NCI-H1694 (cell line): ENCODE data around the gene KRT33B.

Experiments used
- DNase-seq: peaks from one replicate; lab custom pipeline; 2025; lab: John Stamatoyannopoulos, UW

The KRT33B gene

DNA sequence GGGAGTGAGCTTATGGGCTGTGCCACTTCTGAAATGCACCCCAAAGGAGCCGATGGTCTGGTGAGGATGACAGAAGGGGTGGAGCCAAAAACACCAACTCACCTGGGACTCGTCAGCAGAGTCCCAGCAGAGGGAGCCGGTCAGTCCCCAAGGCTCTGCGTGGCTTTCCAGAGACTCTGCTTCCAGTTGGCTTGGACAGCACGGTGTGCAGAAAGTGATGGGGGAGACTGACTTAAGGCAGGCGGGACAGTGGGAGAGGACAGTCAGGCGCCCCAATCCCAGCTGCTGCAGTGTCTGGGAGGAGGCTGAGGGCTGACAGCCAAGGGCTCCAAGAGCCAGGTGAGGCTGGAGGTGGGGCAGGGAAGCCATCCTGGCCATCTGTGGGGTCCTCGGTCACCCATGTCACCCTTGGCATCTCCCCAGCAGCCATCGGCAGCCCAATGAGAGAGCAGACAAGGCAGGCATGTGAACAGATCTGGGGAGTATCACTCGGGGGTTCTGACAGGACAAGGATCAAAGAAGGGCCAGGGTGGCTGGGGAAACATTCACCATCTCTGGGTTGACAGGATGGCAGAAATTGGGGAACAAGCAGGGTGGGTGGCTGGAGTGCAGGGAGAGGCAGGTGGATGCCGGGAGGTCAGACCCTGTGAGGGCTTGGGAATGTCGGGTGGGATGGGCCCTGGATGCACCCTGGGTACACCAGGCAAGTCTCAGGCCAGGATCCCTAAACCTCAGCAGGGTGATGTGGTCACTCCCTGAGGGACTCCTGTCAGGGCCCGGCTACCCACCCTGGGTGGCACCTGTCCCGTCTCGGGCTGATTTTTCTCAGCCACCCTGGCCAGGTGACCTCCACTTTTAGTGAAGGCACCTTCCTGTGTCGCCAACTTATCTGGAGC lies 45.2 kb downstream of the KRT33B start:
- DNase-seq = no peak

DNA sequence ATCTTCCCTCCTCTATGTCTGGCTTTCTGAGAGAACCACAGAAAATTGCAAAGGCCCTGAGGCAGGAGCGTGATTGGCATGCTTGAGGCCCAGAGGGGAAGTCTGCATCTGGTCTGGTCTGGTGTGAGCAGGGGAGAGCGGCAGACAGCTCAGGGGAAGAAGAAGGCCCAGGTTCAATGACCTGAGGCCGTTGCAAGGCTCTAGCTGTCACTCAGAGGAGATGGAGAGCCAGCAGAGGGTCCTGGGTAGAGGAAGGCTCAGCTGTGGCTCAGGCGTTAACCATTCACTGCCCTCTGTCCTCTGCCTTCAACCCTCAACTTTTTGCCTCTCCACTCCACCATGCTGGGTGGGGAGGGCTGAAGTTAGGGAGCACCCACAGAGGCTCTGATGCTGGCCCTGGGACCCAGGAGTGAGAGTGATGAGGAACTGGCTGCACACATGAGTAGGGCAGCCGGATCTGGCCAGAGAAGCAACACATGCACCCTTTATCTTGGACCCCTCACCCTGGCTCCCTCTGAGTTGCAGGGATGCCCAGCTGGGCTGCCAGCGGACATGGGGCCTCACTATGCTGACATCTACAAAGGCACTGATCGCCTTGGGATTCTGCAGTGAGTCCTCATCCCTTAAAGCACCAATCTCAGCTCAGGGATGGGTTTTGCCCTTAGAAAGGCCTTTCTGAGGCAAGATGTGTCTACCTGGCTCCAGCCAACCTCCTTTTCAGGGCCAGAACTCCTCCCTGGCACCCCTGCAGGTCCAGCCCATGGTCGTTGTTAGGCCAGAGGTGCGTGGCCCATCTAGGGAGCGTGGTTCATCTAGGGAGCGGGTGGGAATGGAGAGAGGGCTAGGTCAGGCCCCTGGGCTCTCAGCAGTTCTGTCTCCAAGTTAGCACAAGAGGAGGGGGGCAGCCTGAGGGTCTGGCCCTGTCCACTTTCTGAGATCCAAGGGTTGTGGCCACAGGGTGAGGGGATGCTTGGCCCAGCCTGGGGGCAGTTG lies 46.4 kb downstream of the KRT33B start:
- no peak for DNase-seq

DNA sequence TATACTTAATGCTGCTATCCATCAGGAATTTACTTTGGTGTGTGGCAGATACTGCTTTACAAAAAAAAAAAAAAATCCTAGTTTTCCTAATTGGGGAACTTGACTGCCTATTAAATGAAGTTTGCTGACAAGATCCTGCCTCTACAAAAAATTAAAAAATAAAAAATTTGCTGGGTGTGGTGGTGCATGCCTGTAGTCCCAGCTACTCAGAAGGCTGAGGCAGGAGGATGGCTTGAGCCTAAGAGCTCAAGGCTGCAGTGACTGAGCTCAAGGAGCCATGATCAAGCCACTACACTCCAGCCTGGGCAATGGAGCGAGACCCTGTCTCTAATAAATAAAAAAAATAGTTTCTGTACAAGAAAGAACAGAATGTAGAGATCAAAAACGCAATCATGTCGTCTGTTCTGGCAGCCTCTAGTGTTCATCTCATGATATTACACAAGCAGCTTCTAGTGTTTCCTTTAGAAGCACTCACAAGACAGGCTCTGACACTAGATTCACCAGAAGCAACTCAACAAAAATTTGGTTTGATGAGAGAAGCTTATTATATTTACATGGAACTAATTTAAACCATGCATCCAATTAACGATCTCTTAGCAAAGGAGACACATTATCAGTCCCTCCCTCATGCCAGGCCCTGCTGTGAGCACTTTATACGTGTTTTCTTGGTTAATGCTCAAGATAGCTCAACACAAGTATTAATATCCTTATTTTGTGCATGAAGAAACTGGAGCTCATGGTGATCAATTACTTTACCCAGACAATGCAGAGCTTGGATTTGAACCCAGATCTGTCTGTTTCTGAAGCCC lies 47.3 kb downstream of the KRT33B start:
- DNase-seq = peak; percentile 60

DNA sequence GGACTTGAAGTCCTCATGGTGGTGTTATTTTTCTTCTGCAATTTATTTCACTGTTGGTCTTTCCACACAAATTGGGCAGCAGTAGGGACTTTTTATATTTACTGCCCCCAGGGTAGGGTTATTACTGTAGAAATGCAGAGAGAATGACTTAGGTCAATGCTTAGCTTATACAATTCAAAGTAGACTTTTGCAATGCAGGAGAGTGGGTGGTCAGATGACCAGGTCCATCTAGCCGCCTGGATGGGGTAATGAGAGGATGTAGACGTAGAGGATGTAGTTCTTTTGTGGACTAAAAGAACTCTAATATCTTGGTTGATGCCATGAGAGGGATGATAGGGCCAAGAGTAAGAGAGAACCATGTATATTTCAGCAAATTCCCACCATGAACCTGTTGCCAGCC lies 51.4 kb downstream of the KRT33B start:
- no peak for DNase-seq

DNA sequence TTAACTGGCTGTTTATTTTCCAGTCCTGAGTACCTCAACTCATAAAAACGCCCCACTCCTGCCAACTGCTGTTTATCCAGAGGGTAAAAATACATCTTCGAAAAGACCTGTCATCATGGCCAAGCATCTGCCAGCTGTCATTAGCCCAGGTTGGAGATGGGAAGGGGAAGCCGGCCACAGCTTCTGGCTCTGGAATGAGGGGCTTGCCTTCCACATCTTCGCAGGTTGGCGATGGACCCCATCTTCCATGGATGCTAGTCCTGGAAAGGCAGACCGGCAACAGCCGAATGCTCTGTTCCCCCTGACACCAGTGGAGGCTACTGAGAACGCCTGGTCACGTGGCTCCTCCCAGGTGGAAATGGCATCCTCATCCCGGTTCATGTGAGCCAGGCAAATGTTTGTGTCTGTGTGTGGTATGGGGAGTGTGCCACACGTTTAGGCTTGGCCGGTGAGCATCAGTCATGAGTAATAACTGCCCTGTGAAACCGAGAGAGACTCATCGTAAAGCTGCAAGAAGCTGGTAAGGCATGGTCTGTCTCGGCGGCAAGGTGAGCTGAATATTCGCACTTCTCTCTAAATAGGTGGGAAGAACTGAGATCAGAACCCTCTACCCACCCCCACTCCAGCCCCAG lies 53.7 kb downstream of the KRT33B start:
- DNase-seq = no peak

DNA sequence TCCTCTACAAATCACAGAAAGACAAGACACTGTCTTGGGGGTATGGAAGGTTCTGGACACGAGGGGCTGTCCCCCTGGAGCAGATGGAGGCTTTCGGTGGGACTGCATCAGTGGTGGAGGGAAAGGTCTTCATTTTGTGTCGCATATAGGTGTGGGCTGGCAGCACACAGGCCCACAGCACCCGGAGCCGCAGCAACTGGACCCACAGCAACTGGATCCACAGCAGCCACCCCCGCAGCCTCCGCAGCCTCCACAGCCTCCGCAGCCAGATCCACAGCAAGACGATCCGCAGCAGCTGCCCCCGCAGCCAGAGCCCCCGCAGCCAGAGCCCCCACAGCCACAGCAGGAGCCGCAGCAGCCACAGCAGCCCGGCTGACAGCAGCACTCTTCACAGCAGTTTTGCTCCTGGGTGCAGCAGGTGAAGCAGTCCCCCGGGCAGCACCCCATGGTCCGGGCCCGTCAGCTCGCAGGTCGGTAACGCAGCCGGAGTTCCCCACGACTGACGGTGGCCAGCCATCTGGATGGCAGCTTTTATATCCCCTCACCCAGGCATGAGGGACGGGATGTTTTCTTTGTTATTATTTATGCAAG lies 54.3 kb downstream of the KRT33B start, which contains the start of gene KRTAP17-1:
KRTAP17-1 (minus strand) TSS at position 507 of the 591 bp plus-strand sequence; CDS start at position 447, 60 bp downstream.
- DNase-seq = no peak
